ENCODE results near the gene PANK3.

The PANK3 gene

GRCh38 chr5:168604436-168604835 lies 25.3 kb upstream of the PANK3 start:
- no peak overlapping the region for H3K4me3 ChIP-seq (ENCODE audit: low read depth, low read length)

GRCh38 chr5:168603746-168604145 lies 24.6 kb upstream of the PANK3 start:
- no peak overlapping the region for H3K4me3 ChIP-seq (ENCODE audit: low read depth, low read length)
- TF ChIP-seq CTCF (IDR thresholded peaks at IDR 0.05; ENCODE audit: borderline replicate concordance, insufficient read depth, low read depth, low read length) = no peak

More at GRCh38 chr5:168604436-168604835, 25.3 kb upstream of the PANK3 start:
- no peak for TF ChIP-seq CTCF (IDR thresholded peaks at IDR 0.05; ENCODE audit: borderline replicate concordance, insufficient read depth, low read depth, low read length)

- TF ChIP-seq CTCF (IDR thresholded peaks at IDR 0.05; ENCODE audit: borderline replicate concordance, insufficient read depth, low read depth, low read length) = no peak
- H3K4me3 ChIP-seq (ENCODE audit: low read depth, low read length) = no peak overlapping the region
Measured at GRCh38 chr5:168602517-168602916, 23.3 kb upstream of the PANK3 start.

- TF ChIP-seq CTCF (IDR thresholded peaks at IDR 0.05; ENCODE audit: borderline replicate concordance, insufficient read depth, low read depth, low read length) = no peak
- no peak overlapping the region for H3K4me3 ChIP-seq (ENCODE audit: low read depth, low read length)
Measured at GRCh38 chr5:168601972-168602371, 22.8 kb upstream of the PANK3 start.

GRCh38 chr5:168600409-168600808 lies 21.2 kb upstream of the PANK3 start:
- no peak for TF ChIP-seq CTCF (IDR thresholded peaks at IDR 0.05; ENCODE audit: borderline replicate concordance, insufficient read depth, low read depth, low read length)
- H3K4me3 ChIP-seq (ENCODE audit: low read depth, low read length) = no peak overlapping the region

- H3K4me3 ChIP-seq (ENCODE audit: low read depth, low read length) = no peak overlapping the region
- TF ChIP-seq CTCF (IDR thresholded peaks at IDR 0.05; ENCODE audit: borderline replicate concordance, insufficient read depth, low read depth, low read length) = no peak
Measured at GRCh38 chr5:168599826-168600225, 20.7 kb upstream of the PANK3 start.

GRCh38 chr5:168598639-168599038 lies 19.5 kb upstream of the PANK3 start:
- no peak overlapping the region for H3K4me3 ChIP-seq (ENCODE audit: low read depth, low read length)
- no peak for TF ChIP-seq CTCF (IDR thresholded peaks at IDR 0.05; ENCODE audit: borderline replicate concordance, insufficient read depth, low read depth, low read length)
